ENCODE measurements around the gene THADA.

The THADA gene

GRCh38 chr2:43507137-43507536 is 88.7 kb downstream of the THADA start:
- no peak for DNase-seq

DNA sequence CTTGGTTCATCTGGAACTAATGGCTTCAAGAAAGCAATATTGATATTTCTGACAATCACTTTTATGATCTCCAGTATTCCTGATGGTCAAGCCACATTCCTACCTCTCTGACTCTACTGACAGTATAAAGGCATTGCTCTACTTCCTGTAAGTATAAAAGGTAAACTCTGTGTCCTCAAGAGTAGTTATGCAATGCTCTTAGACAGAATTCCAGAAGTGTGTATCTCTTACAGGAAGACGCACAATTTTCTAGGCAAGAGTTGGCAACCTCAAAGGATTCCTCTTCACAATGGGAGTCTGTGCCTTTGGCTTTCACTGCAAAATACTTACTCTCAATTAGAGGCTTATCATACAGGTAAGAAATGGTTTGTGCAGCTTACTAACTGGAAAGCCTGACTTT is 100.1 kb downstream of the THADA start:
- DNase-seq, result no peak

DNA sequence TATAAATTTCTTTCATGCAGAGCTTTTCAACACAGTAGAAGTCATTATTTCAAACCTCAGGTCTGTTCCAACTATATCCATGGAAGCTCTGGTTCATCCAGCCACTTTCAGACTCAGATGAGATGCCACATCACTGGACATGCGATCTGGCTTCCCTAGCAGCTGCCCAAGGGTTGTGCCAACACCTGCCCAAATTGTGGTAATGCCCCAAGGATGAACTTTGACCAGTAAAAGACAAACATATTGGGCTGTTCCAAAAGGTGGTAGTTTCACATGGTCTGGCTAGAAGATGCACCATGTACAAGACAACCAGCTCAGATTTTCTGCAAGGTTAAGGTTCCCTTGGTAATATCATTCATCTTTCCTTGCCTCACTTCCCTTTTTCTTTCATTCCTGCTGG is 101.9 kb downstream of the THADA start:
- no peak for DNase-seq

GRCh38 chr2:43491065-43491639 is 104.7 kb downstream of the THADA start:
- no peak for DNase-seq

DNA sequence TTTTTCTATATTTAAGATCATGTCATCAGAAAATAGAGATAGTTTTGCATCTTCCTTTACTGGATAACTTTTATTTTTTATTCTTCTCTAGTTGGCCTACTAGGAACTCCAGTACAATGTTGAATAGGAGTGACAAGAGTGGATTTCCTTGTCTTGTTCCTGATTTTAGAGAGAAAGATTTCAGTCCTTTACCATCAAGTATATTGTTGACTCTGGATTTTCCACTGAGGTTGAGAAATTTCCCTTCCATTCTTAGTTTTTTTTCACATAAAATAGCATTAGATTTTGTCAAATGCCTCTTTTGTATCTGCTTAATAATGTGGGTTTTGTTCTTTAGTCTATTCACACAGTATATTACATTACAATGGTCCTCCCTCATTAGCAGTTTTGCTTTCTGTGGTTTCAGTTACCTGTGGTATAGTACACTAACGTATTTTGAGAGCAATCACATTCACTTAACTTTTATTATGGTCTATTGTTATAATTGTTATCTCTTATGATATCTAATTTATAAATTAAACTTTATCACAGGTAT is 105.5 kb downstream of the THADA start:
- no peak for DNase-seq

DNA sequence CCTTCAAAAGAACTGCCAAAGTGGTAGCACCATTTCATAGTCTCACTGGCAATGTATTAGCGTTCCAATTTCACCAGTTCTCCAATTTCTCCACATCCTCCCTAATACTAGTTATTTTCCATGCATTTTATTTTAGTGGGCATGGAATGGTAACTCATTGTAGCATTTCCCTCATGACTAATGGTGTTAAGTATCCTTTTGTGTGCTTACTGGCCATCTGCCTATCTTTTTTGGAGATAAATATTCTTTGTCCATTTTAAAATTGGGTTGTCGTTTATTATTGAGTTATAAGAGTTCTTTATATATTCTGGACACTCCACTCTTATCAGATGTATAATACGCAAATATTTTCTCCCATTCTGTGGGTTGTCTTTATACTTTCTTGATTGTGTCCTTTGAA is 107.1 kb downstream of the THADA start:
- no peak for DNase-seq

DNA sequence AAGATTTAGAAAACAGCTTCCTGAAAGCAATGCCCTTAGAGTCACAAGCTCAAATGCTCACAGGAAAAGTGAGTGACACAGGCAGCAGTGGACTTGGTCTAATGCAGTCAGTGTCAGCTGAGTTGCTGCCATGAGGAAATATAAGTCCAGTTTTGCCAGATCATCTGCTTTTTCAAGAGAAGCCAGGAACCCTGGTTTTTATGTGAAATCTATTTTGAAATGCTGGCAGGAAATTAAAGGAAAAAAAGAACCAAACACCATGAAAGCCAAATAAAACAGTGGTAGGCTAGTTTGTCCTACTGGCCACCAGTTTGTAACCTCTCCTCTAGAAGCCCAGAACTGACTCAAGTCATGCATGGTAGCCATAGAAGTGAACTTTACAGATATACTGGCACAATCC is 109.2 kb downstream of the THADA start:
- DNase-seq, result no peak

DNA sequence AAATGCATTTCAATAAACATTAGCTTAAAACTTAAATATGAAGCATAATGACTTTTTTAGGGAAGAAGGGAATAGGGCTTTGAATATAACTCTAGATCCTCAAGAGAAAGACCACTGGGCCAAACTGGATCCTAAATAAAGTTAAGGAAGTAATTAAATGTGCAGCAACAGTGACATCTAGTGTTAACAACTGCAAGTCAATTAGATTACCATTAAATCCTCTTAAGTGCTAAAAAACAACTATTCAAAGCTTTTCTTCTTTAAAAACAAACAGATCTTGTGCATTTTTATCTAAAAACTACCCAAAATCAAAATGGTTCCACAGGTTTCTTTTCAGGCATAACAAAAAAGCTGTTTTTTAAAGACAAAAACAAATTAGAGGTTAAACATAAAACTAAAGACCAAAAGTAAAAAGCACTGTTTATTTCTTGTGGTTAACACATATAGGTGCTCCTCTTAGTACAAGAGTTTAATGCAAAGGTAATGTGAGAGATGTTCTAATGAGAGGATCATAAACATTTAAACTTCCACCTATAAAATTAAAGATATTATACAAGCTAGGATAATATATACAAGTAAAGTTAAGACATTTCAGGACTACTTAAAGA is 111.4 kb downstream of the THADA start:
- DNase-seq, result no peak

DNA sequence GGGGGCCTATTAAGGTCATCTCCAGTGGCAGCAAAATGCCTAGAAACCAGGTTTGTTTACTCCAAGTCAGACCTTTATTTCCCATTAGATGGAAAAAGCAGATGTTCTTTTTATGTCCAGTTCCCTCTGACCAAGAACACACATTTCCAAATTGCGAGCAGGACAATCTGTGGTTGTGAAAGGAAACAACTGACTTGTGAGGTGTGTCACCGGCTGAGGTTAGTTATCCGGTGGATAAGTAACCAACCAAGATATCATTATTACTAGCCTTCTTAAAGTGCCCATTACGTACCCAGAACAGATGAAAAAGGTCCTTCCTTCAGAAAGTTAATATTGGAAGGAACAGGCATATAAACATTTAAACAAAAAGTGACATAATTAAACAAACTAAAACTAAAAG is 112.9 kb downstream of the THADA start:
- no peak for DNase-seq

GRCh38 chr2:43481927-43482542 is 113.8 kb downstream of the THADA start:
- DNase-seq, result no peak

DNA sequence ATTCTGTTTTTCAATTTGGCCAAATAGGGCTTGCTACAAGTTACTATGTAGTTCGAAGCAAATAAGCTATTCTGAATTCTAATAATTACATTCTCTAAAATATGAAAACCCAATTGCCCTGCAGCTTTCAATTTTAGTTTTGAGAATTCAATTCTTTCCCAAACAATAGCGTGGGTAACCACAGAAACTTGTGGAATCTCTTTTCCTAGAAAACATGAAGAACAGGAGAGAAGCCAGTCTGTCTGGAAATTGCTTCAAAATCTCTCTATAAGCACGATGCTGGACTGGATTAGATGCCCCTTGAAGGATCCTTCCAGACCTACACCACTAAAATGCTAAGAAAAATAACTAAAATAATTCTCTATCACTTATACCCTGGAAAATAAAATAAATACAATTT is 115.0 kb downstream of the THADA start:
- DNase-seq, result no peak

DNA sequence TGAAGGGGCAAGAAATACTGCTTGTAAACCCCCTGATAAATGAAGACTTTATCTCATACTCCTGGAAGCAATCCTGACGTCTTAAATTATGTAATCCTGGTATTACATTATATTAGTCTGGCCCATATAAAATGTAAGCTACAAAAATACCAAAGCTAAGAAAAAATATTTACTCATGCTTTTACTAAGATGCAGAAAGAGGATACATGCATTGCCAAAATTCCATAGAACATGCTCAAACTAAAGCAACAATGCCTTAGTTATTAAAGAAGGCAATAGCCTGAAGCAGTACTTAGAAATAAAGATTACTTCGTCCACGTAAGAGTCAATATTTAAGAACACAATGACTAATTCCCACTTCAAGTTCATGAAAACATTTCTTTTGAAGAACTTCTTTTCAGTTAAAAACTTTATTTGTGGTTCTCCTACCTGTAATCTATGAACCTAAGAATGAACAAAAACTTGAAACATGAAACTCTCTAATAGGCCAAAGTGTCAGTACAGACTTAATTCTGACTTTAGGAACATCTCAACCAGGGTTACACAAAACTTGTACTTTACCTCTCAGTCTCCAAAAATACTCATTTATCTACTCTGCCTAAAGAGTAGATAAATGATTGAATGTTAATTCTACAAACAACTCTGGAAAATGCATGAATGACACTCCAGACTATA is 117.3 kb downstream of the THADA start:
- DNase-seq, result no peak

- DNase-seq, result no peak
These were observed 119.9 kb downstream of the THADA start for GRCh38 chr2:43475922-43476321.

- no peak for DNase-seq
These were observed 120.5 kb downstream of the THADA start for GRCh38 chr2:43475137-43475846.

DNA sequence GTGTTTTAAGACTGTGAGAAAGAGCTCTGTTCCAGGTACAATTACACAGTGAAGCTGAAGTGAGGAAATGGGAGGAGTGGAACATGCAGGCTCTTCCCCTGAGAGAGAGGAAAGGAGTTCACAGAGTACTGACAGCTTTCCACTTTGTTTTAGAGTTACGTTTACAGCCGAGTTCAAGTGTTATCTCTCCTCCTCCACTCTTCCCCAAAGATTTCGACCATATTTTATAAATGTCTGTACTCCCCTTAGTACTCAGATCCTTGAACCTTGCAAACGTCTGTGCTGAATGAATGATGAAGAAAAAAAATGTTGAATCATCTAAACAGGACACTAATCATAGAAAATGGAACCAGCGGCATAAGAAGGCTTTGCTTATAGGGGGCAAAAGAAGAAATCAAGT is 121.6 kb downstream of the THADA start:
- DNase-seq, result no peak

GRCh38 chr2:43473767-43474166 is 122.1 kb downstream of the THADA start:
- DNase-seq, result no peak

GRCh38 chr2:43472527-43473194 is 123.2 kb downstream of the THADA start:
- DNase-seq, result no peak

DNA sequence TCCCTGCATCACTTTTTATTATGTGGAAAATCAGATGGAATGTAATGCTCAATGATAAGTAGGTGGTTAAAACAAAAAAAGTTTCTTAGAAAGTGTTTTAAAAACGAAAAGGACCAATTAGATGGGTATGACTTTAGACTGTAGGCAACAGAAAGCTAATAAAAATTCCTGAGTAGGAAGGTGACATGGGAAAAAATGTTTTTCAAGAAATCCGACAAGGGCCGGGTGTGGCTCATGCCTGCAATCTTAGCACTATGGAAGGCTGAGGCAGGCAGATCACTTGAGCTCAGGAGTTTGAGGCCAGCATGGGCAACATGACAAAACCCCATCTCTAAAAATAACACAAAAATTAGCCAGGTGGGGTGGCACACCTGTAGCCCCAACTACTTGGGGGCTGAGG is 126.1 kb downstream of the THADA start:
- no peak for DNase-seq

DNA sequence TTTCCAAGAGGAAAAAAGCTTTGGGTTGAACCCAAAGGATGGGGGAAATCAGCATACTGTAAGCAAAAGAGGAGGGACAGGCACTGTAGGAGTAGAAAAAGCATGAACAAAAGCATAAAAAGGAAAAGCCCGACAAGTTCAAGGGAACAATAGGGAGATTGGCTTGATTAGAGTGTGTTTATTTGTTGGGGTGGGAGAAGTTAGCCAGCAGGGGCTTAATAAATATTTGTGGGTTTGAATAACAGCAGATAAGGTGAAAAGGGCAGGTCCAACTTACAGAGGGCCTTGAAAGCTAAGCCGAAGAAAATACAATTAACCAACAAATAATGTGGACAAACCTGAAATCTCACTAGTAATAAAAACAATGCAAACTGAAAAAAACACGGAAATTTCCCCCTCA is 126.7 kb downstream of the THADA start:
- DNase-seq, result no peak

DNA sequence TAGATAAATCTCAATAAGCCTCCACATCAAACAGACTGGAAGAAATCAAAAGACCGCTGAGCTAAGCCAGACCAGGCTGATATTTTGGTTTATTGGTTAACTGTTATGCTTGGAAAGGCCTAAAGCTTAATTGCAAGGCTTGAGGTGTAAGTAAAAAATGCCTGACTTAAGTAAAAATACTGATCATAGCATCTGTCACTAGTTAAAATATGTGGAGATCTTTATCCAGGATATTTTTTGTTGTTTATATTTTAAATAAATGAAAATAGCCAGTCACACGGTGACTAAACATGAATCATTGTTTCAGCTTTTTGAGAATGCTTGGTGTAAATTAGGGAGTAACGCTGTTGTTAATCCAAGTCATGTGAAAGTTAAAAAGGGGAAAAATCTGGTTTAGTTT is 127.9 kb downstream of the THADA start:
- no peak for DNase-seq

DNA sequence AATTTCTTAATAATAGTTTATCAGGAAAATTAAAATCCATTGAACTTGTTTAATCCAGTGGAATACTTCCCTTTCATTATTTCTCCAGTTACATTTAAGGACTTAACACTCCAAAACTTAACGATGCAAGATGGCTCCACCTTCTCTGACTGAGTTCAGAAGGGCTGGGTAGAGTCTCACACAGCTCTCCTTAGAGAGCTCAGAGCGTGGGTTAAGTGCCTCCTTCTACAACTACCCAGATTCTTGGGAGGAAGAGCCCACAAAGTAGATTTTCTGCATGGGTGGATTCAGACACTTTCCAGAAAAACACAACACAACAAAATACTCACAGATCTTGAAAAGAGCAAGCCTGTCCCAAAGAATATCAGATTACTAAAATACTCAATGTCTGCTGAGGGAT is 130.6 kb downstream of the THADA start:
- no peak for DNase-seq

DNA sequence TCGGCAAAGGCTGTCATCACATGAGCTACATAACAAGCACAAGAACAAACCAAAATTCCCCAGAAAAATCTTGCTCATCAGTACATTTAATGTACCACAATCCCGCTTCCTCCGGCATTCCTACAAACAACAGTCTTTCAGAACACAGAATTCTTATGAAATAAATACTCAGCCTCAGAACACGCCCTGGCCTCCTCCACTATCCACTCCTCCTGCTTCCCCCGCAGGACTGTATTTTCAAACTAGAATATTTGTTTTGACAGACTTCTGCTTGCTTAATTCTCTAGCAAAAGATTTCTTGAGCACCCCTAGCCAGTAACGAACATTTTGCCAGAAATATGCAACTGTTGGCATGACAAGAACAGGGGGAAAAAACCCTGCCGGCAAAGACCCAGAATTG is 131.2 kb downstream of the THADA start:
- no peak for DNase-seq

All from 8988T (cell line).